PC-3 (cell line): Measurements from ENCODE around the gene C10orf71.

ENCODE experiments used
- CTCF ChIP-seq: fragments of 300-600 bp; sonication (generic); conservative IDR thresholded peaks from 2 replicates; pipeline ENCODE4 v1.5.1; 2017; ENCODE audit warnings: antibody characterized with exemption, low read depth, mild to moderate bottlenecking, low read length
- EZH2 ChIP-seq: fragments of 300-600 bp; sonication (generic); IDR thresholded peaks from one replicate; pipeline ENCODE4 v1.6.1; 2017; ENCODE audit warnings: antibody characterized with exemption, mild to moderate bottlenecking, low read length; ENCODE audit not compliant: unreplicated experiment
- EZH2phosphoT487 ChIP-seq: fragments of 300-600 bp; sonication (generic); IDR thresholded peaks from 2 replicates; pipeline ENCODE4 v1.6.1; 2018; ENCODE audit warnings: mild to moderate bottlenecking, antibody characterized with exemption, low read length, borderline replicate concordance

- no peak for TF ChIP-seq EZH2
- TF ChIP-seq CTCF = no peak
- TF ChIP-seq EZH2phosphoT487 = no peak
These were observed 20.2 kb downstream of the C10orf71 start for GRCh38 chr10:49319206-49319605.
